Natural killer cell treated with Interleukin-12 subunit alpha and Interleukin-12 subunit beta and Interleukin-15 and Interleukin-18, amount 100 ng/mL, for 72 hours (primary cell): Measurements from ENCODE around the gene SOHLH1. TPM values are rescaled to one million over a fixed set of nuclear protein-coding genes. Genes with fewer than 3 reads are reported as not detected.

ENCODE experiments used
- ATAC-seq, 2 donors: fragments of 150-1000 bp; cut with Tn5 transposase in 1 of 2; sonication (Bioruptor Pico), chemical (Tn5 transposase) in 1 of 2; 2 replicates each; pipeline ENCODE4 v1.10.0; 2021
- DNase-seq: peaks from one replicate; pipeline ENCODE4 v3.0.0; 2022; ENCODE audit warnings: low spot score
- H3K27ac Mint-ChIP-seq, 2 donors: 1 replicate in 1 of 2; 2 replicates in 1 of 2; pipeline ENCODE4 v1.8.0; 2022; ENCODE audit warnings: mixed read lengths in 2 of 2, mild to moderate bottlenecking in 1 of 2, moderate library complexity in 1 of 2
- H3K27me3 Mint-ChIP-seq, 2 donors: 1 replicate in 1 of 2; 2 replicates in 1 of 2; pipeline ENCODE4 v1.8.0; 2022; ENCODE audit warnings: mixed read lengths in 2 of 2
- H3K36me3 Mint-ChIP-seq: one replicate; pipeline ENCODE4 v1.8.0; 2022; ENCODE audit warnings: mixed read lengths
- H3K4me1 Mint-ChIP-seq, 2 donors: 1 replicate in 1 of 2; 2 replicates in 1 of 2; pipeline ENCODE4 v1.8.0; 2022; ENCODE audit warnings: low read depth in 2 of 2, mixed read lengths in 2 of 2, mild to moderate bottlenecking in 1 of 2
- H3K4me3 Mint-ChIP-seq: one replicate; pipeline ENCODE4 v1.8.0; 2022; ENCODE audit warnings: mixed read lengths
- H3K9me3 Mint-ChIP-seq: 2 replicates; pipeline ENCODE4 v1.8.0; 2022; ENCODE audit warnings: mixed read lengths
- total RNA-seq, 2 donors: library from RNA; stranded (reverse); gene quantifications; one replicate each; pipeline ENCODE4 v1.2.3, GENCODE V29; 2022

SOHLH1 gene
- total RNA-seq, 2 donors from 2014 or later, result not detected

GRCh38 chr9:135722365-135722764 is 23.1 kb upstream of the SOHLH1 start:
- ATAC-seq (no peak), DNase-seq (no peak)
- peaks cover 0 to 3% of the 10 kb centered on the region in 2 donors for H3K27me3 Mint-ChIP-seq
- no peak overlapping the region for H3K4me3 Mint-ChIP-seq
- H3K4me1 Mint-ChIP-seq, result no peaks in the 10 kb centered on the region
- H3K36me3 Mint-ChIP-seq, result no peaks in the 10 kb centered on the region
- no peaks in the 10 kb centered on the region for H3K9me3 Mint-ChIP-seq
- no peak overlapping the region for H3K27ac Mint-ChIP-seq

- ATAC-seq (no peak), DNase-seq (no peak)
- H3K4me1 Mint-ChIP-seq, result no peaks in the 10 kb centered on the region
- H3K36me3 Mint-ChIP-seq, result no peaks in the 10 kb centered on the region
- H3K27ac Mint-ChIP-seq, result no peak overlapping the region
- no peak overlapping the region for H3K4me3 Mint-ChIP-seq
- H3K9me3 Mint-ChIP-seq, result no peaks in the 10 kb centered on the region
- peaks cover 8 to 17% of the 10 kb centered on the region in 2 donors for H3K27me3 Mint-ChIP-seq
Observed at GRCh38 chr9:135719472-135719871, 20.2 kb upstream of the SOHLH1 start.

- no peak for DNase-seq
- H3K4me3 Mint-ChIP-seq, result no peak overlapping the region
- no peak overlapping the region for H3K27ac Mint-ChIP-seq
- H3K36me3 Mint-ChIP-seq, result no peaks in the 10 kb centered on the region
- H3K9me3 Mint-ChIP-seq, result no peaks in the 10 kb centered on the region
- peaks cover 11 to 17% of the 10 kb centered on the region in 2 donors for H3K27me3 Mint-ChIP-seq
- H3K4me1 Mint-ChIP-seq, result no peaks in the 10 kb centered on the region
- ATAC-seq, result no peak
Observed at GRCh38 chr9:135718616-135719015, 19.3 kb upstream of the SOHLH1 start.

GRCh38 chr9:135717410-135717809 is 18.1 kb upstream of the SOHLH1 start:
- H3K27ac Mint-ChIP-seq, result no peak overlapping the region
- H3K4me3 Mint-ChIP-seq, result no peak overlapping the region
- DNase-seq (no peak), ATAC-seq (no peak)
- no peaks in the 10 kb centered on the region for H3K4me1 Mint-ChIP-seq
- H3K9me3 Mint-ChIP-seq, result no peaks in the 10 kb centered on the region
- no peaks in the 10 kb centered on the region for H3K36me3 Mint-ChIP-seq
- H3K27me3 Mint-ChIP-seq, result peaks cover 11 to 17% of the 10 kb centered on the region in 2 donors

DNA sequence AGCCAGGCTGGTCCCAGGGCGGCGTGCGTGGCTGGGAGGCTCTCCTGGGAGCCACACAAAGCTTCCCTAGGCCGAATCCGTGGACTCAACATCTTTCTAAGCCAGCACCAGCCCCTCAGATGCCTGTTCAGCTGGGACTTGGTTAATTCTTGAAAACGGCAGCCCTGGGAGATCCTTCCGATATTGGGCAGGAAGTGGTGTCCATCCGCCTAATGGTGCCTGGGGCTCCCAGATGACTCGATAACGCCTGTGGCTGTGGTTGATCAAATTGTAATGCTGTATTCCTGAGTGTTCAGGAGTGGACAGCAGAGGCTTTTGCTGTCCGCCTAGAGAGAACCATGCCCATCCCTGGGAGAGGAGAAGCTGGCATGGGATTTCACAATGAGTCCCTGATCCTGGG is 16.8 kb upstream of the SOHLH1 start:
- no peaks in the 10 kb centered on the region for H3K4me1 Mint-ChIP-seq

DNA sequence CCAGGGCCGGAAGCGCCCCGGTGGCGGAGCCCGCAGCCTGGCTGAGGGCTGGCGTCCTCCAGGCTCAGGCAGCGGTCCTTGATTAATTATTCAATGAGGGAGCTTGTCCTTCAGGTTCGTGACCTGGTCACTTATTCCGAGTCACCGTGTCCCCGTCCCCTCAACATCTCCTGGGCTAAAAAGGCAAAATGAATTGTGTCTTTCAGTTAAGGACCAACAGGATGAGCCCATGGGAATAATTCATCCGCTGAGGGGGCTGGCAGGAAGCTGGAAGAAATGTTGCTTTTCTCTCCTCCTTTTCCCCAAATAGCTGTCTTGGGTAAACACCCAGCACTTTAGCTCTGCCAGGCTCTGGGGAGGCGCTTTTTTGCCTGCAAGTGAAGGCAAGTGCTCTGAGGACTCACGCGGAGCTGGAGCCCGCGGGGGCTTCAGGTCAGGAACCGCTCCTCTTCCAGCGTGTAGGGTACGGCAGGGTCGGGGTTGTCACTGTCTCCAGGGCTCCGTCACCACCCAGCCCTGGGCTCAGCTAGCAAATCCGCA is 15.8 kb upstream of the SOHLH1 start:
- DNase-seq (no peak), ATAC-seq (no peak)
- H3K9me3 Mint-ChIP-seq, result no peaks in the 10 kb centered on the region
- no peaks in the 10 kb centered on the region for H3K4me1 Mint-ChIP-seq
- H3K27ac Mint-ChIP-seq, result no peak overlapping the region
- H3K36me3 Mint-ChIP-seq, result no peaks in the 10 kb centered on the region
- peaks cover 16 to 17% of the 10 kb centered on the region in 2 donors for H3K27me3 Mint-ChIP-seq
- H3K4me3 Mint-ChIP-seq, result no peak overlapping the region

More for the DNA sequence above, 16.8 kb upstream of the SOHLH1 start:
- Mint-ChIP-seq H3K9me3 (no peaks in the 10 kb centered on the region), H3K4me3 (no peak overlapping the region), H3K36me3 (no peaks in the 10 kb centered on the region), H3K27ac (no peak overlapping the region), H3K27me3 (peaks cover 14 to 17% of the 10 kb centered on the region in 2 donors)
- ATAC-seq (no peak), DNase-seq (no peak)

GRCh38 chr9:135714242-135715055 is 15.2 kb upstream of the SOHLH1 start:
- H3K9me3 Mint-ChIP-seq, result no peaks in the 10 kb centered on the region
- H3K4me1 Mint-ChIP-seq, result no peaks in the 10 kb centered on the region
- no peaks in the 10 kb centered on the region for H3K36me3 Mint-ChIP-seq
- no peak overlapping the region for H3K27ac Mint-ChIP-seq
- DNase-seq (no peak), ATAC-seq (no peak)
- H3K27me3 Mint-ChIP-seq, result peaks cover 17 to 19% of the 10 kb centered on the region in 2 donors
- H3K4me3 Mint-ChIP-seq, result no peak overlapping the region

GRCh38 chr9:135712613-135713295 is 13.5 kb upstream of the SOHLH1 start:
- DNase-seq (no peak), ATAC-seq (no peak)
- Mint-ChIP-seq H3K27ac (no peak overlapping the region), H3K27me3 (peaks cover 17 to 19% of the 10 kb centered on the region in 2 donors), H3K36me3 (no peaks in the 10 kb centered on the region), H3K4me1 (no peaks in the 10 kb centered on the region), H3K4me3 (no peak overlapping the region), H3K9me3 (no peaks in the 10 kb centered on the region)

- DNase-seq, result no peak
- no peaks in the 10 kb centered on the region for H3K36me3 Mint-ChIP-seq
- ATAC-seq, result no peak
- no peaks in the 10 kb centered on the region for H3K9me3 Mint-ChIP-seq
- no peaks in the 10 kb centered on the region for H3K4me1 Mint-ChIP-seq
- no peak overlapping the region for H3K4me3 Mint-ChIP-seq
- H3K27ac Mint-ChIP-seq, result no peak overlapping the region
- peaks cover 14 to 17% of the 10 kb centered on the region in 2 donors for H3K27me3 Mint-ChIP-seq
Observed at GRCh38 chr9:135711881-135712280, 12.6 kb upstream of the SOHLH1 start.

- H3K9me3 Mint-ChIP-seq, result no peaks in the 10 kb centered on the region
- DNase-seq (no peak), ATAC-seq (no peak)
- no peak overlapping the region for H3K27ac Mint-ChIP-seq
- peaks cover 9 to 14% of the 10 kb centered on the region in 2 donors for H3K27me3 Mint-ChIP-seq
- no peaks in the 10 kb centered on the region for H3K4me1 Mint-ChIP-seq
- H3K4me3 Mint-ChIP-seq, result no peak overlapping the region
- H3K36me3 Mint-ChIP-seq, result no peaks in the 10 kb centered on the region
Observed at GRCh38 chr9:135711391-135711790, 12.1 kb upstream of the SOHLH1 start.

DNA sequence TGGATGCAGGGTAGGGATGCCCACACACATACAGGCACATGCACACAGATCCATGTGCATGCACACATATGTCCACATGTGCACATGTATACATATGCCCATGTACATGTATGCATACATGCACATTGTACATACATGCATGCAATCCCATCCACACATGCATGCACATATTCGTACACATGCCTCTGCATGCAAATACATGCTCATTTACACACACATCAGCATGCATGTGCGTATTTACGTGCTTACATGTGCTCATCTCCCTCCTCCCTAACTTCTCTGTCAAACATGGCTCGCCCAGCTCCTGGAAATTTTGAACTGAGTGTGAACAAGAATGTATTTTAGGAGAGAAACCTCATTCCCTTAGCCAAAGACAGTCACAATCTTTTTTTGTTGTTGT is 8.9 kb upstream of the SOHLH1 start:
- Mint-ChIP-seq H3K27me3 (peaks cover 0 to 9% of the 10 kb centered on the region in 2 donors), H3K4me1 (no peaks in the 10 kb centered on the region), H3K36me3 (no peaks in the 10 kb centered on the region), H3K4me3 (no peak overlapping the region), H3K9me3 (no peaks in the 10 kb centered on the region), H3K27ac (no peak overlapping the region)
- ATAC-seq, result no peak
- DNase-seq, result no peak

DNA sequence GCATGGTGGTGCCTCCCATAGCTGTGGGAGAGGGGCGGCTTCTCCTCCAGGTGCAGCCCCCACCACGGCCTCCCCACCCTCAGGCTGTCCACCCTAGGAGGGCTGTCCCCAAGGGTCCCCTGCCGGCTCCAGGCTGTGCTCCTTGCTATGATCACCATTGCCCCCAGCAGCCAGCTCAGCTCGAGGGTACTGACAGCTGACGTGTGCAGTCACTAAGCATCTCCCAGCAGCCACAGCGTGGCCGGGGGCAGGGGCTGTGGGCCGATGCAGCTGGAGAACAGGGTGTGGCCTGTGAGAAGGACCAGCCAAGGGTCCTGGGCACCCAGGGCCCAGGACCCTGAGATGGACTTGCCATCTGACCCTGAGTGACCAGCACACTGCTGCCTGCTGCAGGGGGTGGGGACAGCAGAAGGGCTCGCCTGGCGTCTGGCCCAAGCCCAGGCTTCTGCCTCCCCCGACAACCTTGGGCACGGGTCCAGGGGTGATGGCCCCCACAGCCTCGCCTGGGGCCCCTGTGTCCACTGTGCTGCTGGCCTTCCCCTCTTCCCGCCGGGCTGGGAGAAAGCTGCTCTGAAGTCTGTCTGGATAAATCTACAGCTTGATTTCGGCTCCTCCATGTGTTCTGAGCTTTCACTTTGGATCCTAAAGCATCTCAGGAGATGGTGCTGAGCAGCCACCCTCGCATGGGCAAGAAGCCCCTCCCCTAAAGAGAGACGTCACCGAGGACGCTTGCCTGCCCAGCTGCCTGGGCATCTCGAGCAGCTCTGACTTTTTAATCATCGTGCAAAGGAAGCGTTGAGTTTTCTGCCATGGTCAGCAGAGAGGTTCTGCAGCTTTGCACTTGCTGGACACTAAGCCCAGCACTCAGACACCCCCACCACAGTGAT is 8.2 kb upstream of the SOHLH1 start:
- DNase-seq (no peak), ATAC-seq (no peak)
- Mint-ChIP-seq H3K4me1 (no peaks in the 10 kb centered on the region), H3K27ac (no peak overlapping the region), H3K36me3 (no peaks in the 10 kb centered on the region), H3K9me3 (no peaks in the 10 kb centered on the region), H3K27me3 (peaks cover 0 to 9% of the 10 kb centered on the region in 2 donors), H3K4me3 (no peak overlapping the region)

- ATAC-seq (no peak), DNase-seq (no peak)
- no peaks in the 10 kb centered on the region for H3K36me3 Mint-ChIP-seq
- H3K9me3 Mint-ChIP-seq, result no peaks in the 10 kb centered on the region
- peaks cover 0 to 6% of the 10 kb centered on the region in 2 donors for H3K27me3 Mint-ChIP-seq
- no peak overlapping the region for H3K4me3 Mint-ChIP-seq
- H3K27ac Mint-ChIP-seq, result no peak overlapping the region
- H3K4me1 Mint-ChIP-seq, result no peaks in the 10 kb centered on the region
Observed at GRCh38 chr9:135706288-135706687, 7.0 kb upstream of the SOHLH1 start.
